Activated T-cell treated with anti-CD3 and anti-CD28 coated beads, Interleukin-2, amount 50 U/mL, for 1 hour (primary cell): ENCODE data around the gene ABHD17A.

Source experiments
- DNase-seq: peaks from one replicate; pipeline ENCODE4 v3.0.0-alpha.2; 2020

Gene ABHD17A

GRCh38 chr19:1836458-1837221 lies 48.7 kb downstream of the ABHD17A start:
- no peak for DNase-seq

- no peak for DNase-seq
Measured at GRCh38 chr19:1833540-1833939, 51.8 kb downstream of the ABHD17A start.

- no peak for DNase-seq
Measured at GRCh38 chr19:1832046-1832663, 53.1 kb downstream of the ABHD17A start.

DNA sequence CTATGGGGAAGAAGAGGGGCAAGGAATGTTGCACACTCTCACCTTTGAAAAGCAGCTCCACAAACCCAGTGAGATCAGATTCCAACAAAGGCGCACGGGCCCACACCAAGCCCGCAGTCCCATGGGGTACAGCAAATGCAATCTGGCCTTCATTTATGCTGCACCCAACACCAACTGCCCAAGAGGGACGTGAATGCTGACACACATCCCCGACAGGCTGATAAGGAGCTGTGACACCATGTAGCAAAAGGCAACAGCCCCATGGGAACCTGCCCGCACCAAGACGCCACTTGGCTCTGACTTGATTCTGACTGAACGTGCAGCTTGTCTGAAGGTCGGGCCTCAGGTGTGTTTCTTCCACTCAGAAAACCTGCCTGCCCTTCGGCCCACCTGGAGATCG lies 54.3 kb downstream of the ABHD17A start:
- DNase-seq = no peak

DNA sequence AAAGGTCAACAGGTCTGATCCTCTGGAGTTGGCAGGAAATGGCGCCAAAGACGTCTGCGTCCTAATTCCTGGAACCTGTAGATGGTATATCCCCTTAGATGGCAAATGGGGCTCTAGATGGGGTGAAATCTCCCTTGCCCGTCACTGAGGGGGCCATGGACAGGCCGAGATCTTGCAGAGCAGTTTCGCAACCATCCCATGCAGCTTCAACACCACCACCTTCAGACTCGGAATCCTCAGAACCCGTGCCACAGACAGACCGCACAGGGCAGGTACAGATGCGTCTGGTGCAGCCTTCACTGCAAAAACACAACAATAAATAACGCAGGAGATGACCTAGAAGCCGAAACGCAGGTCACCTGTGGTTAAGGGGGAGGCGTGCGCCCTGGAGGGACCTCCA lies 54.7 kb downstream of the ABHD17A start:
- DNase-seq = no peak

- no peak for DNase-seq
Measured at GRCh38 chr19:1829958-1830357, 55.3 kb downstream of the ABHD17A start.

DNA sequence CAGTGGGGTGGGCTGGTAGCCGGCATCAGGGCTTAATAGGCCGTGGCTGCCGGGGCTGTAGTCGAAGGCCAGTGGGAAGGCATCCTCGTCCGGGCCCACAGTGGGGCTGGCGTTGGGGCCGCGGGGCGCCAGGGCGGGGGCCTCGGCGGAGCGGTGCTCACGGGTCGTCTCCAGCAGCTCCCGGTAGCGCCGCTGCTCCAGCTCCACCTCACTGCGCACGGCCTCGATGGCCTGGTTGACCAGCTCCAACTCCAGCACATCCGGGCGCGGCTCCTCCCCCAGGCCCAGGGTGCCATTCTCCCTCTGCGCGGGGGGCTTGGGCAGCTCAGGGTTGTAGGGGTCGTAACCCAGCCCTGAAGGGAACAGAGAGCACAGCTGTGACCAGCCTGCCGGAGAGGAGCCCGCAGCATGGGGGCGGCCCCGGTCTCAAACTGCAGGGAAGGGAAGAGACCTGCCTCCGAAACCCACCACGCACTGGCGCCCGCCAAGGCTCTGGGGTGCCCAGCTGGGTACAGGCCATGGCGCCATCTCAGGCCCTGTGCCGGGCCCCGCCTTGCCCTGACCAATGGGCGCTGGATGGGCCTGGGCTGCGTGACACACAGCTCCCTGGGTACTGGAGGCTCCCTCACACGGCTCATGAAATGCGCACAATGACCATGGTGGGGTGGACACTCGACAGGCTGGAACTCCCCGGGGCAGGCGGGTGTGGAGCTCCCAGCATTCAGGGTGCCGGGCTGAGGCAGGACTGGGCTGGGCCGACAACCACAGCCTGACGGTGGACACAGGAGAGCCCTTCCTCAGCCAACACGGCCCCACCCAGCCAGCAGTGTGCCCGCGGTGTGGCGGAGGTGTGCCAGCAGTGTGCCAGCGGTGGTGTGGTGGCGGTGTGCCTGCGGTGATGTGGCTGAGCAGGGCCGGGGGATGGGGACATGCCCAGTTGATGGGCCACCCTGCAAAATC lies 56.7 kb downstream of the ABHD17A start:
- no peak for DNase-seq

DNA sequence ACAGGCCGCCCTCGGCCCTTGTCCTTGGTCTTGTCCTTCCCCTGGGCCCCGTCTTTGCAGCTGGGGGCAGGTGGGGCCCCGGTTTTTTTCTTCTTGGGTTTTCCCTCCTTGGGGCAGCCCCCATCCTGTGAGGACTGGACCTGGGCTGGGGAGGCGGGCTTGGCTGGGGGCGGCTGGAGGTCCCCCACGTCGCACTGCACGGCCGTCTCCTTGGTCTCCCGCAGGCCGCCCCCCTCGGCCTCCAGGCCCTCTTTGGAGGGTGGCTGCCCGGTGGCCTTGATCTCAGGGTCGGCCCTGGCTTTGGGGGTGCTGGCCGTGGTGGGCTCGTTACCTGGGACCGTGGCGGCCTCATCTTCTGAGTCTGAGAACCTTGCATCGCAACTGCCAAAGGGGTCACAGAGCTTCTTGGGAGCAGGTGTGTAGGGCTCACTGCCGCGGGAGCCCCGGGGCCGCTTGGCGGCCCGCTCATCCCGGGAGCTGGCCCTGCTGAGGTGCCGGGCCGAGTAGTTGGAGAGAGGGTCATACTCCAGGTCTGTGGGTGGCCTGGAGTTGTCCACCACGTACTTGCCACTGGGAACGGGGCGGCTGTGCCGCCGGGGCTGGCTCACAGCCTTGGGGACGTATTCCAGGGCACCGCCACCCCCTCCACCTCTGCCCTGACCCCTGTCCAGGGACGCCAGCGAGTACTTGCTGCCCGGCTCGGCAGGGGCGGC lies 57.6 kb downstream of the ABHD17A start:
- DNase-seq = no peak
